CD4-positive, alpha-beta T cell treated with Interferon gamma for 1 hour (primary cell): Measurements from ENCODE around the gene EEF2KMT.
A peak's percentile ranks its signal among the peaks of the same experiment; 100 is the strongest.
"Not testable (repeated sequence)": the region's sequence is repeated elsewhere in the genome, so short reads cannot be mapped to it uniquely, and the experiment has no call there.

ENCODE experiments used
- DNase-seq: peaks from one replicate; pipeline ENCODE4 v3.0.0-alpha.2; 2020

The EEF2KMT gene, protein sequence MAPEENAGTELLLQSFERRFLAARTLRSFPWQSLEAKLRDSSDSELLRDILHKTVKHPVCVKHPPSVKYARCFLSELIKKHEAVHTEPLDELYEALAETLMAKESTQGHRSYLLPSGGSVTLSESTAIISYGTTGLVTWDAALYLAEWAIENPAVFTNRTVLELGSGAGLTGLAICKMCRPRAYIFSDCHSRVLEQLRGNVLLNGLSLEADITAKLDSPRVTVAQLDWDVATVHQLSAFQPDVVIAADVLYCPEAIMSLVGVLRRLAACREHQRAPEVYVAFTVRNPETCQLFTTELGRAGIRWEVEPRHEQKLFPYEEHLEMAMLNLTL

DNA sequence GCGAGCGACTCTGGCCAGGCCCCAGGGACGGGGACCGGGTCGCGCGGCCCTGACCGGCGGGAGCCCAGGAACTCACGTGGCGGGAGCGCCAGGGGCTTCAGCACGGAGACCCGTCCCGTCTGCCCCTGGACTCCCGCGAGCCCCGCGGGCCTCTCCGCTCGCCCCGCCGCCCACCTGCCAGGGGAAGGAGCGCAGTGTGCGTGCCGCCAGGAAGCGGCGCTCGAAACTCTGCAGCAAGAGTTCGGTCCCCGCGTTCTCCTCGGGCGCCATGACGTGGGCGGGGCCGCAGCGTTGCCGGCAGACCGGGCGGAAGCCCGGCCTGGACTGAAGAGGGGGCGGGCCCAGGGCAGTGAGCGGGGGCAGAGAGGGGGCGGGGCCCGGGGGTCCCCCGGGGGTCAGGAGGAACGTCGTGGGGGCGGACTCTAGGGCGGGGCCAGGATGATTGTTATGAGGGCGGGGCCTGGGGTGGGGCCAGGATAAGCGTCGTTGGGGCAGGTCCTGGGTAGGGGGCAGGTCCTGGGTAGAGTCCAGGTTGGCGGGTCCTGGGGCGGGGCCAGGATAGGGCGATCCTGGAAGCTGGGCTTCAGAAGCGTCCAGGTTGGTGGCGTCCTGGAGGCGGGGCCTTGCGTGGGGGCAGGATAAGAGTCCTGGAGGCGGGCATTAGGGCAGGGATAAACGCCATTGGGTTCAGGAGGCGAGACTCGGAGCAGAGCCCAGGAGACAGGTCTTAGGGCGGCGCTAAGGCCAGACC lies at the start of gene EEF2KMT:
TSS of gene EEF2KMT (minus strand) at position 326 of the 751 bp plus-strand sequence. CDS start at position 270, 56 bp downstream.
- not testable (repeated sequence) for DNase-seq

DNA sequence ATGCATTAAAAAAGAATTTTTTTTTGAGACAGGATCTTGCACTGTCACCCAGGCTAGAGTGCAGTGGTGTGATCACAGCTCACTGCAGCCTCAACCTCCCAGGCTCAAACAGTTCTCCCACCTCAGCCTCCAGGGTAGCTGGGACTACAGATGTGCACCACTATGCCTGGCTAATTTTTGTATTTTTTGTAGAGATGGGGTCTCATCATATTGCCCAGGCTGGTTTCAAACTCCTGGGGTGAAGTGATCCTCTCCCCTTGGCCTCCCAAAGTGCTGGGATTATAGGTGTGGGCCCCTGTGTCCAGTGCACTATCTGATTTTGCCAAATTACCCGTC lies 47.0 kb upstream of the EEF2KMT start:
- DNase-seq, result not testable (repeated sequence)

DNA sequence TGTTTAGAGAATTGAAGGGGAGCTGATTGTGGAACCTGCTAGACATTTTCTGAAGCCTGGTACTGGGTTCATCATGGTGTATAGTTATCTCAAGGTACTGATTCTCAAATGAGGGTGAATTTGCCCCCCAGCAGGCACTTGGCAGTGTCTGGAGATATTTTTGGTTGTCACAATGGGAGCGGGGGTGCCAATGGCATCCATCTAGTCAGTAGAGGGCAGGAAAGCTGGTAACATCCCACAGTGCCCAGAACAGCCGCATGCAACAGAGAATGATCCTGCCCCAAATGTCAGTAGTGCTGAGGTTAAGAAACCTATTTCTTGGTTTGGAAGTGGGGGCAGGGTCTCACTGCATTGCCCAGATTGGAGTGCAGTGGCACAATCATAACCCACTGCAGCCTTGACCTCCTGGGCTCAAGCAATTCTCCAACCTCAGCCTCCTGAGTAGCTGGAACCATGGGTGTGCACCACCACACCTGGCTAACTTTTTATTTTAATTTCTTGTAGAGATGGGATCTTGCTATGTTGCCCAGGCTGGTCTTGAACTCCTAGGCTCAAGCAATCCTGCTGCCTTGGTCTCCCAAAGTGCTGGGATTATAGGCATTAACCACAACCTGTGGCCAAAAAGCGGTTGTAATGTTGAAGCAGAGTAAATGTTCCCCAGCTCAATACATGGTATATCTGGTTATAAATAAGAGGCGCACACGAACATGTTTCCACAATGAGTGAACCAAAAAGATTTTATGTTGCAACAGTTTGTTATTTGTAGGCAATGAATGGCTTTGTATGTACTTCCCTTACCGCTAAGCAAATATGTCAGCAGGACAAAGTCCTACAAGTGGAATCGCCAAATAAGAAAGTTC lies 46.4 kb upstream of the EEF2KMT start:
- DNase-seq, result no peak

DNA sequence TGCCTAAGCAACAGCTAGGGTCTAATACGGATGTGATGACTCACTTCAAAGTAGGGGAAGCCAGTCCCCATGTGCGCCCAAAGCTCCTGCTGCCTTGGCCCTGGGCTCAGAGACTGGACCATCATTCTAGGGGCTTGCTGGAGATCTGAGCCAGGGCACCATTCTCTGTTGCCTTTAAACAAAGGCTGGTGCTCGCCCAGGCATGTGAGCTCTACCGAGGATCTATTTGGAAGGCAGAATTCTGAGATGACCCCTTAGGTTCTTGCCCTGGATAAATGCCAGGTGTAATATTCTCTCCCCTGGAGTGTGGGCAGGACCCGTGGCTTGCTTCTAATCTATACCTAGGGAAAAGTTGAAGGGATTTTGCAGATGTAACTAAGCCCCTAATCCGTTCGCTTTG lies 42.6 kb upstream of the EEF2KMT start:
- not testable (repeated sequence) for DNase-seq

DNA sequence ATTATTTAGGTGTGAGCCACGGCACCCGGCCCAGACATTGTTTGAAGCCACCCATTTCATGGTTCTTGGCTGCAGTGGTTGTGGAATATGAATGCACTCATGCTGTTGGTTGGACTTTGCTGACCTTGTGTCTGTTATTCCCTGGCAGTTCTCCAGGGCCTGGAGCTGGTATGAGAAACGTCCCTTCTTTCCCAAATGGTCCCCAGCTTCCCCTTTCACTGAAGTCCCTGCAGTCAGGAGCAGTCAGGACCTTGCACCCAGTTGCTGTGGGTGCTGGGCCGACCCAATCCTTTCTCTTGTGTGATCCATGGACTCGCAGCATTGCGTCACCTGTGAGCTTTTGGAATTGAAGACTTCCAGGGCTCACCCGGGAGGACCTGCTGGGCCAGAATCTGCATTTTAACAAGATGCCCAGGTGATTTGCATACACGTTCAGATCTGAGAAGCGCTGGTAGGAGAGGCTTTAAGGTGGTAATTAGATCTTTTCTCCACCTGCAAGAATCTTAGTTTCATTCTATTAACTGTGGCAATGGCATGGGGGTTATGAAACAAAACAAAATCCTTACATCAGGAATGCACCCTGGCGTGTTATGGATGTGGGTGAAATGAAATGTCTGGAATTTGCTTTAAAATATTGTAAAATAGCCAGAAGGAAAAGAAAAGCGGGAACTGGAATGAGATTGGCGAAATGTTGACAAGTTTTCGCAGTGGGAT lies 37.3 kb upstream of the EEF2KMT start:
- DNase-seq, result not testable (repeated sequence)

- DNase-seq, result not testable (repeated sequence)
Observed at GRCh38 chr16:5132915-5133600, 35.5 kb upstream of the EEF2KMT start.

GRCh38 chr16:5131467-5132004 lies 33.9 kb upstream of the EEF2KMT start:
- DNase-seq, result not testable (repeated sequence)

DNA sequence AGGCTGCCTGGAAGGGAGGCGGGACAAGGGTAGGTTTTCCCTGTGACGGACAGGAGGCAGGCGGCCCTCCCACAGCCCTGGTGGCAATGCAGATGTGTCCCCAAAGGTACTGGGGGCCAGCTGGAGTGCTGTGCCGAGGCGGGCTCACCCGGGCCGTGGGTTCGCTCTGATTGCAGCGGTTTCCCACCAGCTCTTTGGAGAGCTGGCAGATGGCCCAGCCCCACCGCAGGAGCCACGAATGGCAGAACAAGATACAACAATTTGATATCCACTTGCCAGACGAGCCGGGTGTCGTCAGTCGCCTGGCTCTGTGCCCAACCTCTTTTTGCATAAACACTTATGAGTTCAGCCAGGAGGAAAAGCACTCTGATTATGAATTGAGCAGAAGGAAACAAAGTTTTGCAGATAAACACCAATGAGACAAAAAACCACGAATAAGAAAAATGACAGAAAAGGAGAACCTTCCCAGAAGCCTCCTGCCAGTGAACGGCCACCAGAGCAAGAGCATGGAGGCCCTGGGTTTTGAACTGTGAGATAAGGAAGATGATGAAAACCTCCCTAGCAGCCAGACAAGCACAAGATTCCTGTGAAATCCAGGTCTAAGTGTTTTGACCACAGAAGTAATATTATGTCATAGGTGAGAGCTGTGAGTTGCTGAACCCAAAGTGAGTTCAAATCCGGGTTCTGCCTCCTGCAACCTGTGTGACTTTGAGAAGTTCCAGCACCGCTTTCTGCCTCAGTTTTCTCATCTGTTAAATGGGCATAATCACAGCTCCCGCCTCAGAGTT lies 19.9 kb upstream of the EEF2KMT start:
- DNase-seq, result peak; percentile 45

GRCh38 chr16:5116780-5117295 lies 19.2 kb upstream of the EEF2KMT start:
- not testable (repeated sequence) for DNase-seq

DNA sequence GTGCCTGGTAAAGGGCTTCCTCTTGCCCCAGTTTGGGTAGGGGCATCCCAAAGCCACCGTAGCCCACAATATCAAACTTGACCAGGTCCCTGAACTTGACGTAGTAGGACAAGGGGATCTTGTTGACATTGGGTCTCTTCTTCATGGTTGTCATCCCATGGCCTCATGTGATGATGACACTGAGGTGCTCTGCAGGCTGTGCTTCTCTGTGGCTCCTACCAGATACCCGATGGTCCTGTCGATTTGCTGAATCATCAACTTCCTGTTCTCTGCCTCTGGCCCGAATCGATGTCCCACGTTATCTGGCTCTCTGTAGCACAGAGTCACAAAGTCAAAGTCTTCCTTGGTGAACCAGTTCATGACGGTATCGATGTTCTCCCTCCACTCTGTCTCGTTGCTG lies 13.3 kb upstream of the EEF2KMT start:
- not testable (repeated sequence) for DNase-seq

DNA sequence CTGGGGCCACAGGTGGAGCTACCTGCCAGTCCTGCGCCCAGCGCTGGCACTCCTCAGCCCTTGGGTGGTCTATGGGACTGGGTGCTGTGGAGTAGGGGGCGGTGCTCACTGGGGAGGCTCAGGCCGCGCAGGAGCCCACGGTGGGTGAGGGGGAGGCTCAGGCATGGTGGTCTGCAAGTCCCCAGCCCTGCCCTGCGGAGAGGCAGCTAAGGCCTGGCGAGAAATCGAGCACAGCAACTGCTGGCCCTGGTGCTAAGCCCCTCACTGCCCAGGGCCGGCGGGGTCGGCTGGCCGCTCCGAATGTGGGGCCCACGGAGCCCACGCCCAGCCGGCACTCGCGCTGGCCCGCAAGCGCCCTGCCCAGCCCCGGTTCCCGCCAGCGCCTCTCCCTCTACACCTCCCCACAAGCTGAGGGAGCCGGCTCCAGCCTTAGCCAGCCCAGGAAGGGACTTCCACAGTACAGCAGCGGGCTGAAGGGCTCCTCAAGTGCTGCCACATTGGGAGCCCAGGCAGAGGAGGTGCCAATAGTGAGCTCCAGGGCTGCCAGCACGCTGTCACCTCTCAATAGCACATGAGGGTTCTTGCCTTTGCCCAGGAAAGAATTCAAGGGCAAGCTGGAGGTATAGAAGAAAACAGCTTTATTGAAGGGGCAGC lies 11.0 kb upstream of the EEF2KMT start:
- DNase-seq, result no peak

DNA sequence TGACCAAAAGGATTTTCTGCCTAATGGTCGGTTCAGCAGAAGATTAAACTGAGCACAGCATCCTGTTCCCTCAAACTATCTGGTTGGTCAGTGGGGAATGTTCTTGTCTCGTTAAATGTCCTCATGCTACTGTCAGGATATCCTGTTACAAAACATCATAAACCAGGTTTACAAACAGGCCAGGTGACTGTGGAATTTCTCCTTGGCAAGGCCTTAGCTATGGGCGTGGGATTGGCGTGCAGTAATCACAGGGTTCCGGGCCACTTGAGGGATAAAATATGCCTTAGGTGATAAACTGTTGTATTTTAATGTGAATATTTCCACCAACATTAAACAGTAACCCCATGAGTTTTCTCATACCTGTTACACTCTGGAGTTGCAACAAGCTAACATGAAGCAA lies 7.4 kb upstream of the EEF2KMT start:
- not testable (repeated sequence) for DNase-seq

DNA sequence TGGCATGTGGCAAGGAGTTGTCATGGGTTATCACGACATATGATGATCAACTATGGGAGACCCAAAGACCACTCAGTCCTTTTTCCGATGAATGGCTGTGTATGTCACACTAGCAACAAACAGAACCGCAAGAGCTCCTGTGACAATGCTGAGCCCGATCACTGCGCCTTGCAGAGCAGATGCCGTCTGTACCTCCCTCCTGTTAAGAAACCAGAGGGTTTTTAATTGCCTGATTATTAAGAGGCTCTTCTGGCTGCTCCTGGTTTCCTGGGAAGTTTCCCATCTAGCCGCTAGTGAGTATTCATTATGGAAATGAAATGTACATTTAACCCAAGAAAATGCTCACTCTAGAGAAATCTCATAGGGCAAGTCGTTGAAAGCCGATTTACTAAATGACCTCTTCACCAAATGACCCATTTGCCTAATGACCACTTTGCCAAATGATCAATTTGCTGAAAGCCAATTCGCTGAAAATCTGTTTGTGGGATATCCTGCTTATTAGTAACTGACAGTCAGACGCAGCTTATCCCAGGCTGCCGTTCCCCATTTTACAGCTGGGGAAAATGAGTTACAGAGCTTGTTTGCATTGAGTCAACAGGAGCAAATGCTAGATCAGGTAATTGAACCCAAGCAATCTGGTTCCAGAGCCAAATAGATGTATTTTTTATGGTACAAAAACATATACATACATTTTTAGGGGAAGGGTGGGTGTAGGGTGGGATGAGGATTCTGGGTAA lies 5.9 kb upstream of the EEF2KMT start:
- not testable (repeated sequence) for DNase-seq

DNA sequence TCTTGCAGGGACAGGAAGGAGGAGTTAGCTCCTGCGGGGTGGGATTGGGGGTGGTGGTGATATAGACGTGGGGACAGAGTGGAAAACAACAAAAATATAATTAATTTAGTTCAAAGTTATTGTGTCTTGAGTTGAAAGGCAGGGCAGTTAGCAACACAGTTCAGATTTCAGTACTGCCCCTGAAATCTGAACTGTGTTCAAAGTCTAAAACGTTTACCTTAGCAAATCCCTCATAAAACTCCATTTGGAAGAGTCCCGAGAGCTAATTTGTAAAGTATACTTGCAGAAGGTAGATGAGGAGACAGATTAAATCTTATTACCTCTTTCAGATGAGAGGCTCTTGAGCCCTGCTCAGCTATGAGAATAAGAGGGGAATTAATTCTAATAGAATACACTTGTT lies 1.6 kb upstream of the EEF2KMT start:
- not testable (repeated sequence) for DNase-seq

DNA sequence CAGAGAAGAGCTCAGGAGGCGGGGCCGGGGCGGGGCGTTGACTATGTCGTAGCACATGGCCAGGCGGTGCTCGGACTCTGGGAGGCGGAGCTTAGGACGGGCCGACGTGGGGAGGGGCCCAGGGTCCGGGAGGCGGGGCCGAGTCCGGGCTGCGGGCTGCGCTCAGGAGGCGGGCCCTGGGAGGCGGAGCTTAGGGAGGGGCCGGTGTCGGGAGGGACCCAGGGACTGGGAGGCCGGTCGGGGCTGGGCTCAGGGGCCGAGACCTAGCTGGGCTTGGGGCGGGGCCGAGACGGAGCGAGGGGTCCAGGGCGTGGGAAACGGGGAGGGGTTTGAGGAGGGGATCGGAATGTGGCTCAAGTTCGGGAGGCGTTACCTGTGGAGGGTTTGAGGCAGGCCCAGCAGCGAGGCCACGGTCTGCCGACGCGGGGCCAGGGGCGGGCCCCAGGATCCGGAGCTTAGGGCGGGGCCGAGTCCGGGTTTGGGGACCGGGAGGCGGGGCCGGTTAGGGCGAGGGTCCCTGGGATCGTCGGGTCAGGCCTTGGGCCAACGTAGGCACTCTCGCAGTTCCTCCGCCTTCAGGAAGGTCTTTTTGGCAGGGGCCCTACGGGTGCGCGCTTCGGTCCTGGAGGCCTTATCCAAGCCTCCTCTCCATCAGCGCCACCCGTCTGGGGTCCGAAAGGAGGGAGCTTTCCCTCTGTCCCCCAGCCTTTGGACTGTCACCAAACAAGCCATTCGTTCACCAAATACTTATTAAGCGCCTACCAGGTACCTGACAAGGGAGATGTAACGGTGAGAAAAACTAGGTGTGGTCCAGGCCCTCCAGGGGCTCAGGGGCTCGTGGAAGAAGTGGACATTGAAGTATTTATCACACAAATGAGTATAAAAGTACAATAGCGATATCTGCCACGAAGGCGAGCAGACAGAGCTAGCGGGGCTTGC lies 895 bp upstream of the EEF2KMT start:
- DNase-seq, result peak; percentile 98

- peak; percentile 15 for DNase-seq
Observed at GRCh38 chr16:5097061-5097469, 530 bp downstream of the EEF2KMT start.

DNA sequence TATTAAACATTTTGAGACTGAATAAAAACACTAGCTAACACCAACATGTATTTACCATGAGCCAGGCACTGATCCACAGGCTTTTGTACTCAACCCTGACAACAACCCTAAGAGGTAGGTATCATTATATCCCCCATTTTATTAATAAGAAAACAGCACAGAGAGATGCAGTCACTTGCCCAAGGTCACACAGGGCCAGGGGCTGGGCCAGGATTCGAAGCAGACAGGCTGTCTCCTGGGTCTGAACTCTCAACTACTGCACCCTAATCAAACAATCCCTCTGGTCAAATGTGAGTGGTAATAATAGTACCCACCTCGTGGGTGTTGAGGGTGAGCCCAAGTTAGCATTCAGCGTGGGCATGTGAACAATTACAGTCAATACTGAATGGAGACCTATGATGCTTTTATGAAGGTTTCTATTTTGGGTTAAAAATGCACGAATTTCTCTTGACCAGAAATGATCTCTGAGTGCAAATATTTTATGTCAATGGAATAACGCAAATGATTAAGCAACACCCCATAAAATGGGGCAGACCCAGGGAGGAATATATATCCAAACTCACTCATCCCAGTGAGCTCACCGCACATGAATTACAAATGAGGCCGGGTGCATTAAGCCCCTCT lies 1.0 kb downstream of the EEF2KMT start:
- not testable (repeated sequence) for DNase-seq
